ENCODE data around the gene TACC3.

- TF ChIP-seq CTCF (IDR thresholded peaks at IDR 0.05) (no peak), POLR2AphosphoS5 (IDR thresholded peaks at IDR 0.05) (no peak)
These were observed 45.1 kb downstream of the TACC3 start for GRCh38 chr4:1766106-1767060.
